GM18517 (cell line): ENCODE results near the gene ACTR10.

Experiments used
- ATAC-seq: cut with Tn5 transposase; IDR thresholded peaks from one replicate; pipeline ENCODE4 v1.9.1; 2021; ENCODE audit warnings: mild to moderate bottlenecking, moderate library complexity; ENCODE audit not compliant: unreplicated experiment

The ACTR10 gene

GRCh38 chr14:58278177-58278576, 78.2 kb downstream of the ACTR10 start:
- no peak for ATAC-seq

DNA sequence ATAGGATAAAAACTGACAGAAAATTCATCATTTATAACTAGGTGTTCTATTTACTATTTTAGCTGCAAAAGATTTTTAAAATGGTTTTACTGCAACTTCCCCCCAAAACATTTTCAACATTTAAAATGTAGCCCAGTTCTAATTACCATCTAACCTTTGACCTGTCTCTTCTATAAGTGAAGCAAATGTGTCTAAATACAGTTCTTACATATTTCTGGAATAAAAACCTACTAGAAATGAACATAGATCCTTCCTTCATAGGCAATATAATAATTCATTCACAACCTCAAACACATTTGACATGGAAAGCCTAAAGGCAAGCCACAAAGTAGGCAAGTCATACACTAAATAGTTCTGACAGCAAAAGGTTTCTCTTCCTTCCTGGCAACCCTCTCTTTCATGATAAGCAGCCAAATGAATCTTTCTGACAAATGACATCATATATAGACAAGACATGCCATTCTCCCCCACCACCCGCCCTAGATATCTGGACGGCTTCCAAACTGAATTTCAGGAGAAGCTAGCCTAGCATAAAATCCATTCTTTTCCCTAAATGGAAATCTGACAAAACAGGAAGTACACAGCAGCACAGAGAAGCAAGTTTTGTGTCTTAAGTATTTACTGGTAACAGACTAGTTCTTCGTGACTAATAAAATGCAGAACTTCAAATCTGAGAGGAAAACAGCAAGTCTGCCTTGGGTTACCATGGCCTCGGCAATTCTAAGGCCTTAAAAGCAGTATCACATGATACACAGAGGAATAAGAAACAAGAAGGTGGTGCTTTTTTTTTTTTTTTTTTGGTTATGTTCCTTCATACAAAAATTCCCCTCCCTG, 81.2 kb downstream of the ACTR10 start:
- no peak for ATAC-seq

- no peak for ATAC-seq
Observed at GRCh38 chr14:58281969-58282368, 82.0 kb downstream of the ACTR10 start.

DNA sequence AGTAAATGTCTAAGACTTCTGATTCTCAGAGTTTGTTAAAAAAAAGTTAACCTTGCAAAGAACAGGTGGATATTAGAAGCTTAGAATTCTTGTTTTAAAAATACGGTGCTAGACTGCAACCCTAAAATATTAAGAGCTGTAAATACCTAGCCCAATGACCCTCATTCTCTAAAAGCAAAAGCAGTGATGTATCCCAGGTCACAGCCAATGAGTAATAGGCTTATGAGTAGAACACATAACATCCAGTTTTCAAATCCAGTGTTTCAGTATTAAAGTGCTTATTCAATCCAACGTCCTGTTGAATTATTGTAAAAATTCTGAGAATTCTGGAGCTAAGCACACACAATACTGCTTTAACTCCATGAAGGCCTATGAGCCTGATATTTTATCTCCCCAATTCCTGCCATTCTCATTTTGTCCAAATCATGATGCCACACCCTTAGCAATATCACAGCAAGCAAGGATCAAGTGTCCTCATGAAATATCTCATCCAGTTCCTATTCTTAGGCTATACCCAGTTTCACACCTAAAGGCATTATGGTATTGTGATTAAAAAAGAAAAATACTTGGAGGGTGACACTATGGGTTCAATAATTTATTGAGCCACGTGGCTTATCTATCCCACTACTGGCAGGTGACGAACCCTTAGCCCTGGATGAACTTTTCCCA, 83.1 kb downstream of the ACTR10 start:
- no peak for ATAC-seq

GRCh38 chr14:58283730-58284129, 83.8 kb downstream of the ACTR10 start:
- ATAC-seq, result no peak

DNA sequence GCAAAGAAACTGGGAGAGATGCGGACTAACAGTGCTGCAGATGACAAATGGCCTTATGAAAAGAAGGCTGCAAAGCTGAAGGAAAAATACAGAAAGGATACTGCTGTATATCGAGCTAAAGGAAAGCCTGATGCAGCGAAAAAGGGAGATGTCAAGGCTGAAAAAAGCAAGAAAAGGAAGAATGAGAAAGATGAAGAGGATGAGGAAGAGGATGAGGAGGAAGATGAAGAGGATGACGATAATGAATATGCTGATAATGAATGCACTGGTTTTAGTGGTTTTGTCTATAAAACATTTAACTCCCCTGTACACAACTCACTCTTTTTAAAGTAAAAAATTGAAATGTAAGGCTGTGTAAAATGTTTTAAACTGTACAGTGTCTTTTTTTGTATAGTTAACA, 85.2 kb downstream of the ACTR10 start:
- ATAC-seq, result no peak
